WERI-Rb-1 (cell line): ENCODE results near the gene CARMIL3.
"Not testable (repeated sequence)": the region's sequence is repeated elsewhere in the genome, so short reads cannot be mapped to it uniquely, and the experiment has no call there.

ENCODE experiments used
- DNase-seq: peaks from one replicate; pipeline ENCODE4 v3.0.0-alpha.2; 2020
- H3K27ac ChIP-seq: fragments of 250-450 bp; sonication (Bioruptor Pico); 2 replicates; pipeline ENCODE4 v1.5.1; 2020; ENCODE audit warnings: mild to moderate bottlenecking, moderate library complexity
- H3K27me3 ChIP-seq: fragments of 250-450 bp; sonication (Bioruptor Pico); 2 replicates; pipeline ENCODE4 v1.5.1; 2021; ENCODE audit warnings: mild to moderate bottlenecking, low read depth, moderate library complexity; ENCODE audit not compliant: insufficient read depth, severe bottlenecking
- H3K36me3 ChIP-seq: fragments of 250-450 bp; sonication (Bioruptor Pico); 2 replicates; pipeline ENCODE4 v1.5.1; 2020; ENCODE audit warnings: mild to moderate bottlenecking, moderate library complexity
- H3K4me3 ChIP-seq: 2 replicates; pipeline ENCODE4 v1.5.1; 2011; ENCODE audit warnings: low read depth, mild to moderate bottlenecking, control low read depth, low read length
- H3K9me3 ChIP-seq: fragments of 250-450 bp; sonication (Bioruptor Pico); 2 replicates; pipeline ENCODE4 v1.5.1; 2021; ENCODE audit warnings: mild to moderate bottlenecking, moderate library complexity; ENCODE audit not compliant: severe bottlenecking
- CTCF ChIP-seq: IDR thresholded peaks from 2 replicates; pipeline ENCODE4 v1.5.1; 2011; ENCODE audit warnings: low read depth, mild to moderate bottlenecking, control low read depth, inconsistent platforms, low read length

CARMIL3 gene, protein sequence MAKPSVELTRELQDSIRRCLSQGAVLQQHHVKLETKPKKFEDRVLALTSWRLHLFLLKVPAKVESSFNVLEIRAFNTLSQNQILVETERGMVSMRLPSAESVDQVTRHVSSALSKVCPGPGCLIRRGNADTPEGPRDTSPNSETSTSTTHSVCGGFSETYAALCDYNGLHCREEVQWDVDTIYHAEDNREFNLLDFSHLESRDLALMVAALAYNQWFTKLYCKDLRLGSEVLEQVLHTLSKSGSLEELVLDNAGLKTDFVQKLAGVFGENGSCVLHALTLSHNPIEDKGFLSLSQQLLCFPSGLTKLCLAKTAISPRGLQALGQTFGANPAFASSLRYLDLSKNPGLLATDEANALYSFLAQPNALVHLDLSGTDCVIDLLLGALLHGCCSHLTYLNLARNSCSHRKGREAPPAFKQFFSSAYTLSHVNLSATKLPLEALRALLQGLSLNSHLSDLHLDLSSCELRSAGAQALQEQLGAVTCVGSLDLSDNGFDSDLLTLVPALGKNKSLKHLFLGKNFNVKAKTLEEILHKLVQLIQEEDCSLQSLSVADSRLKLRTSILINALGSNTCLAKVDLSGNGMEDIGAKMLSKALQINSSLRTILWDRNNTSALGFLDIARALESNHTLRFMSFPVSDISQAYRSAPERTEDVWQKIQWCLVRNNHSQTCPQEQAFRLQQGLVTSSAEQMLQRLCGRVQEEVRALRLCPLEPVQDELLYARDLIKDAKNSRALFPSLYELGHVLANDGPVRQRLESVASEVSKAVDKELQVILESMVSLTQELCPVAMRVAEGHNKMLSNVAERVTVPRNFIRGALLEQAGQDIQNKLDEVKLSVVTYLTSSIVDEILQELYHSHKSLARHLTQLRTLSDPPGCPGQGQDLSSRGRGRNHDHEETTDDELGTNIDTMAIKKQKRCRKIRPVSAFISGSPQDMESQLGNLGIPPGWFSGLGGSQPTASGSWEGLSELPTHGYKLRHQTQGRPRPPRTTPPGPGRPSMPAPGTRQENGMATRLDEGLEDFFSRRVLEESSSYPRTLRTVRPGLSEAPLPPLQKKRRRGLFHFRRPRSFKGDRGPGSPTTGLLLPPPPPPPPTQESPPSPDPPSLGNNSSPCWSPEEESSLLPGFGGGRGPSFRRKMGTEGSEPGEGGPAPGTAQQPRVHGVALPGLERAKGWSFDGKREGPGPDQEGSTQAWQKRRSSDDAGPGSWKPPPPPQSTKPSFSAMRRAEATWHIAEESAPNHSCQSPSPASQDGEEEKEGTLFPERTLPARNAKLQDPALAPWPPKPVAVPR (N-terminal part only)

DNA sequence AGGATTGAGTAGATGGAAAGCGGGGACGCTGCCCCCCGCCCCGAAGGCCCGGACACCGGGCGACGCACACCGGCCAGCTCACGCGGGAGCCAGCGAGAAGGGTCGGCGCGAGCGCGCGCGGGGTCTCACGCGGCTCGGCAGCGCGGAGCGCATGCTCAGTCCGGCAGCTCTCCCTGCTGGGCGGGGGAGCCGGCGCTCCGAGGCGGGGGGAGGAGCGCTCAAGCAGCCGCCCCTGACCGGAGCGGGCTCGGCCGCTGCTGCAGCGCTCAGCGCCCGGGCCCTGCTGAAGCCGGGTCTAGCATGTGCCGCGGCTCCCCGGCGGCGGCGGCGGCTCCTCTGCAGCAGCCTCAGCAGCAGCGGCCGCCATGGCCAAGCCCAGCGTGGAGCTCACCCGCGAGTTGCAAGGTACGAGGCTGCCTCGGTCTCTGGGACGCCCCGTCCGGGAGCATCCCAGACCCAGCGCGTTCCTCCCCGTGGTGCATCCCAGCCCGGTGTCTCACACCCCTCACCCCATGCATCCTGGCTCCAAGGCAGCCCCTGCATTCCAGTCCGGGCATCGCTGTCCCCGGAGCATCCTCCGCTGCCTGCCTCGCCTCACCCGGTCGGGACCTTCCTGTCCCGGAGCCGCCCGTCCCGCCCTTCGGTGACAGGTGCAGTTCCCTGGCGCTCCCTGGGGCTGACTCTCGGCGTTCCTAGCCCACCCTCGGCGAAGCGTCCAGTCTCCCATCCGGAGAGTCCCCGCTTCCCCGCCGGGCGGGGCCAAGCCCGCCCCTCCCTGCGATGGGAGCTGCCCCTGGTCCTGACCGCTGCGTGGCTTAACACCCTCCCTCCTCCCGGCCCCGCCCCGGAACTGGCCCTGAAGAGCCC is at the start of gene CARMIL3:
CARMIL3 (plus strand) TSS at position 221 of the 867 bp plus-strand sequence; CDS start at position 366, 145 bp downstream.
- peak; percentile 76 for DNase-seq
- no peaks in the 10 kb centered on the region for H3K27me3 ChIP-seq
- H3K9me3 ChIP-seq: no peaks in the 10 kb centered on the region
- H3K36me3 ChIP-seq: no peaks in the 10 kb centered on the region
- TF ChIP-seq CTCF: no peak
- peak within 1 kb of the TSS; percentile 78 for H3K27ac ChIP-seq
- H3K4me3 ChIP-seq: peak within 1 kb of the TSS; percentile 79

- peak overlapping the region; percentile 38 for H3K4me3 ChIP-seq
- not testable (repeated sequence) for H3K36me3 ChIP-seq, H3K9me3 ChIP-seq, H3K27ac ChIP-seq, H3K27me3 ChIP-seq
- peak; percentile 27 for DNase-seq
Measured at GRCh38 chr14:24006471-24006816, 45.4 kb upstream of the CARMIL3 start.

DNA sequence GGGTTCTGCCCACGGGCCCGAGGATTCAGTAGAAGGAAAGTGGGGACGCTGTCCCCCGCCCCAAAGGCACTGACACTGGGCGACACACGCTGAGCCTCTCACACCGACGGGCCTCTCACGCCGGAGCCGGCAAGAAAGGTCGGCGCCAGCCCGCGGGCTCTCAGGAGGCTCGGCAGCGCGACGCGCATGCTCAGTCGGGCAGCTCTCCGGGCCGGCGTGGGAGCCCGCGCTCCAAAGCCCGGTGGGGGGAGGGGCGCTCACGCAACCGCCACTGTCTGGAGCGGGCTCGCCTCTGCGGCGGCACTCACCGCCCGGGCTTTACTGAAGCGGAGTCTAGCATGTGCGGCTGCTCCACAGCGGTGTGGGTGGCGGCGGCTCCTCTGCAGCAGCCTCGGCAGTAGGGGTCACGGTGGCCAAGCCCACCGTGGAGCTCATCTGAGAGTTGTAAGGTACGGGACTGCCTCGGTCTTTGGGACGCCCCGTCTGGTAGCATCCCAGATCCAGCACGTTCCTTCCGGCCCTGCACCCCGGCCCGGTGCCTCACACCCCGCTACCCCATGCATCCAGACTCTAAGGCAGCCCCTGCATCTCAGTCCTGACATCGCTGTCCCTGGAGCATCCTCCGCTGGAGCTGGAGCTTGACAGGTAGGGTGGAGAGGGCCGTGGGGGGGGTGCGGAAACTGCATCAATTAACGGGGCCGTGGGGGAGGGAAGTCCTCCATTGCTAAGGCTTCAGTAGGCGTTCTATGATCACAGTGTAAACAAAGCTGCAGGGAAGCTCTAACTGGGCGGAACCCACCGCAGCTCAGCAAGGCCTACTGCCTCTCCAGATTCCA is 44.8 kb upstream of the CARMIL3 start:
- DNase-seq: peak; percentile 63
- H3K4me3 ChIP-seq: peak overlapping the region; percentile 38
- H3K9me3 ChIP-seq, H3K27ac ChIP-seq, H3K36me3 ChIP-seq, H3K27me3 ChIP-seq: not testable (repeated sequence)

GRCh38 chr14:24011051-24011450 is 40.8 kb upstream of the CARMIL3 start:
- TF ChIP-seq CTCF: no peak
- no peaks in the 10 kb centered on the region for H3K27me3 ChIP-seq
- no peak overlapping the region for H3K4me3 ChIP-seq
- DNase-seq: no peak
- H3K9me3 ChIP-seq: no peaks in the 10 kb centered on the region
- H3K36me3 ChIP-seq: no peaks in the 10 kb centered on the region; the same call in 1 of the 2 replicates
- no peak overlapping the region for H3K27ac ChIP-seq

DNA sequence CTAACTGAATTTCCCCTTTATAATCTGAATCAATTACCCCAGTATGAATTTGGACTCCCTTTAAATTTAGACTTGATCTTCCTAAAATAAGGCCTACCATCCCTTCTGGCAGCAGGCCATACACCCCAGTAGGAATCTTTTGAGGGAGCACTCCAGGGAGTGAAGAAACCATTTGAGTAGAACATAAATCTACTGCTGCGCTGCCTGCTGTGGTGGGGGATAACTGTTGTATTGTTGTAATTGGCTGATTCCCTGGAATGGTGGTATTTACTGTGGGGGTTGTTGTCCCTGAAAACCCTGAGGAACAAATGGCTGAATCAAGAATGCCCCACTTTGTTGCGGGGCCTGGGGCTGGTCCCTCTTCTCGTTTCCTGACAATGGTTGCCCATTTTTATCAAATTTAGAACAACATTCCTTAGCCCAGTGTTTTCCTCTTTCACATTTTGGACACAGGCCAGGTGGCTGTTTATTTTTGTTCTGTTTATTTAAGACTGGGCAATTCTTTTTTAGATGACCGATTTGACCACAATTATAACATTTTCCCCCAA is 39.0 kb upstream of the CARMIL3 start:
- not testable (repeated sequence) for DNase-seq, H3K4me3 ChIP-seq, H3K27me3 ChIP-seq, H3K36me3 ChIP-seq, H3K27ac ChIP-seq, H3K9me3 ChIP-seq
